Endothelial cell of umbilical vein (primary cell): ENCODE results near the gene ZNF205. TPM values are rescaled to one million over a fixed set of nuclear protein-coding genes. Genes with fewer than 3 reads are reported as not detected.
"Not testable (repeated sequence)": the region's sequence is repeated elsewhere in the genome, so short reads cannot be mapped to it uniquely, and the experiment has no call there.

Experiments
- BruUV-seq: library from RNA; stranded (reverse); fragments of 400-500 nt; replicated peaks from 2 replicates; lab custom pipeline; 2021; lab: Mats Ljungman, UMichigan
- CTCF ChIA-PET: fragments of 300-600, 350-600 bp; sonication (Branson Sonifier 250); formaldehyde crosslinking; loops from one replicate; lab custom pipeline; 2021; ENCODE audit warnings: antibody characterized with exemption, inconsistent platforms; lab: Charles Lee
- POLR2A ChIA-PET: fragments of 300-600, 350-600 bp; sonication (Branson Sonifier 250); formaldehyde crosslinking; loops from one replicate; lab custom pipeline; 2021; ENCODE audit warnings: antibody characterized with exemption, inconsistent platforms; lab: Charles Lee
- DNase-seq: peaks from one replicate; pipeline ENCODE4 v3.0.0-alpha.2; 2011; ENCODE audit warnings: low read depth, low spot score
- FAIRE-seq: peaks from 2 replicates; lab custom pipeline; 2011; peaks lifted over from hg19 to GRCh38; lab: Jason Lieb, UNC
- H2AFZ ChIP-seq: 2 replicates; pipeline ENCODE4 v1.6.0; 2012; ENCODE audit warnings: low read depth, low read length, control low read depth, inconsistent platforms
- H3K27ac ChIP-seq: 2 replicates; pipeline ENCODE4 v1.5.1; 2011; ENCODE audit warnings: low read depth, mild to moderate bottlenecking, control low read depth, low read length, moderate library complexity; ENCODE audit not compliant: insufficient read depth
- H3K27me3 ChIP-seq, 2 experiments: 2 replicates each; pipeline versions ENCODE4 v1.6.0 to v1.6.1; 2011; ENCODE audit warnings: low read length in 2 of 2, mixed read lengths in 1 of 2; ENCODE audit not compliant: control insufficient read depth in 2 of 2, insufficient read depth in 2 of 2
- H3K36me3 ChIP-seq, 2 experiments: 2 replicates in 1 of 2; 3 replicates in 1 of 2; pipeline ENCODE4 v1.5.1; 2011; ENCODE audit warnings: low read length in 2 of 2, mild to moderate bottlenecking in 1 of 2, moderate library complexity in 1 of 2; ENCODE audit not compliant: control insufficient read depth in 2 of 2, insufficient read depth in 2 of 2; ENCODE audit errors: extremely low read depth in 1 of 2
- H3K4me1 ChIP-seq: 3 replicates; pipeline ENCODE4 v1.5.1; 2011; ENCODE audit warnings: mild to moderate bottlenecking, low read length; ENCODE audit not compliant: control insufficient read depth, insufficient read depth; ENCODE audit errors: extremely low read depth
- H3K4me2 ChIP-seq: 2 replicates; pipeline ENCODE4 v1.6.1; 2011; ENCODE audit warnings: low read length, control low read depth, mixed read lengths; ENCODE audit not compliant: insufficient read depth
- H3K4me3 ChIP-seq, 3 experiments: fragments of 200-600 bp in 1 of 3; sonication (generic), shearing (Covaris generic) in 1 of 3; replicated peaks in 1 of 3; 2 replicates each; pipeline ENCODE4 v1.5.1; 2011 to 2016; ENCODE audit warnings: control low read depth in 3 of 3, low read length in 3 of 3, mild to moderate bottlenecking in 2 of 3, inconsistent platforms in 1 of 3, low read depth in 1 of 3, moderate library complexity in 1 of 3; ENCODE audit not compliant: insufficient read depth in 1 of 3
- H3K79me2 ChIP-seq: 2 replicates; pipeline ENCODE4 v1.6.0; 2012; ENCODE audit warnings: low read length, inconsistent platforms; ENCODE audit not compliant: control insufficient read depth, insufficient read depth
- H3K9ac ChIP-seq: replicated peaks from 2 replicates; pipeline ENCODE3; 2011; ENCODE audit warnings: low read length, control low read depth; ENCODE audit not compliant: insufficient read depth; ENCODE audit errors: extremely low read depth
- H3K9me1 ChIP-seq: replicated peaks from 3 replicates; pipeline ENCODE4 v1.6.0; 2011; ENCODE audit warnings: mild to moderate bottlenecking, low read length; ENCODE audit not compliant: control insufficient read depth, insufficient read depth; ENCODE audit errors: extremely low read depth
- H3K9me3 ChIP-seq: replicated peaks from 2 replicates; pipeline ENCODE4 v1.5.1; 2012; ENCODE audit warnings: low read length, inconsistent platforms; ENCODE audit not compliant: control insufficient read depth, insufficient read depth
- H4K20me1 ChIP-seq: replicated peaks from 2 replicates; pipeline ENCODE3; 2011; ENCODE audit warnings: mild to moderate bottlenecking, low read length; ENCODE audit not compliant: control insufficient read depth, insufficient read depth; ENCODE audit errors: extremely low read depth
- CTCF ChIP-seq, 2 donors: IDR thresholded peaks; 1 replicate in 1 of 2; 2 replicates in 1 of 2; pipeline ENCODE4 v1.5.1; 2011; ENCODE audit warnings: low read length in 2 of 2, mild to moderate bottlenecking in 2 of 2, moderate library complexity in 2 of 2, control low read depth in 1 of 2, inconsistent platforms in 1 of 2, low read depth in 1 of 2; ENCODE audit not compliant: insufficient read depth in 1 of 2; ENCODE audit errors: extremely low read depth in 1 of 2
- EZH2 ChIP-seq: IDR thresholded peaks from 2 replicates; pipeline ENCODE4 v1.6.1; 2012; ENCODE audit warnings: borderline replicate concordance, low read depth, mild to moderate bottlenecking, moderate library complexity, low read length, inconsistent platforms; ENCODE audit not compliant: severe bottlenecking
- FOS ChIP-seq: IDR thresholded peaks from 2 replicates; pipeline ENCODE4 v1.6.1; 2011; ENCODE audit warnings: mild to moderate bottlenecking, low read length, moderate library complexity, borderline replicate concordance; ENCODE audit not compliant: insufficient read depth
- GATA2 ChIP-seq: IDR thresholded peaks from 2 replicates; pipeline ENCODE4 v1.7.0; 2011; ENCODE audit warnings: low read depth, mild to moderate bottlenecking, moderate library complexity, mixed read lengths, low read length; ENCODE audit not compliant: insufficient read length, insufficient read depth
- JUN ChIP-seq: IDR thresholded peaks from 2 replicates; pipeline ENCODE4 v1.6.1; 2011; ENCODE audit warnings: borderline replicate concordance, low read depth; ENCODE audit not compliant: insufficient read length, insufficient read depth
- MAX ChIP-seq: IDR thresholded peaks from 2 replicates; pipeline ENCODE4 v1.6.1; 2011; ENCODE audit not compliant: insufficient read depth, insufficient read length
- MYC ChIP-seq: IDR thresholded peaks from one replicate; pipeline ENCODE4 v1.6.1; 2011; ENCODE audit warnings: mild to moderate bottlenecking, low read depth, low read length
- POLR2A ChIP-seq: IDR thresholded peaks from 2 replicates; pipeline ENCODE4 v1.6.1; 2012; ENCODE audit warnings: low read depth, mild to moderate bottlenecking, control low read depth, low read length
- POLR2AphosphoS5 ChIP-seq: IDR thresholded peaks from 2 replicates; pipeline ENCODE4 v1.6.1; 2012; ENCODE audit warnings: low read depth, mild to moderate bottlenecking, control low read depth, low read length, moderate library complexity; ENCODE audit not compliant: insufficient read depth
- dilution Hi-C: fragments of 300-500 bp; cut with MboI; formaldehyde crosslinking; loops from one replicate; pipeline ENCODE4 v1.15.0; 2019; ENCODE audit warnings: low sequenced_read_pairs; ENCODE audit not compliant: extremely low pct_ligation_motif_present
- intact Hi-C: fragments of 100-400 bp; cut with micrococcal nuclease; formaldehyde crosslinking; loops from one replicate; pipeline ENCODE4 v1.10.0; 2022
- polyA plus RNA-seq, 4 experiments: library from polyadenylated mRNA; depleted of rRNA in 3 of 4; stranded (reverse) in 3 of 4; unstranded in 1 of 4; fragments of >200 nt; gene quantifications; 2 replicates each; pipeline versions ENCODE4 v1.2.1 to v1.2.3, GENCODE V29; 2011 to 2012; ENCODE audit warnings: missing spikeins in 1 of 4
- total RNA-seq: library from RNA; stranded (reverse); gene quantifications from 2 replicates; pipeline ENCODE4 v1.2.3, GENCODE V29; 2021

The ZNF205 gene
- total and polyA plus RNA-seq, 2 donors (not counting 3 experiments of a cell fraction or from before 2014, with no cell fraction given): 18.5 to 19.0 TPM

DNA sequence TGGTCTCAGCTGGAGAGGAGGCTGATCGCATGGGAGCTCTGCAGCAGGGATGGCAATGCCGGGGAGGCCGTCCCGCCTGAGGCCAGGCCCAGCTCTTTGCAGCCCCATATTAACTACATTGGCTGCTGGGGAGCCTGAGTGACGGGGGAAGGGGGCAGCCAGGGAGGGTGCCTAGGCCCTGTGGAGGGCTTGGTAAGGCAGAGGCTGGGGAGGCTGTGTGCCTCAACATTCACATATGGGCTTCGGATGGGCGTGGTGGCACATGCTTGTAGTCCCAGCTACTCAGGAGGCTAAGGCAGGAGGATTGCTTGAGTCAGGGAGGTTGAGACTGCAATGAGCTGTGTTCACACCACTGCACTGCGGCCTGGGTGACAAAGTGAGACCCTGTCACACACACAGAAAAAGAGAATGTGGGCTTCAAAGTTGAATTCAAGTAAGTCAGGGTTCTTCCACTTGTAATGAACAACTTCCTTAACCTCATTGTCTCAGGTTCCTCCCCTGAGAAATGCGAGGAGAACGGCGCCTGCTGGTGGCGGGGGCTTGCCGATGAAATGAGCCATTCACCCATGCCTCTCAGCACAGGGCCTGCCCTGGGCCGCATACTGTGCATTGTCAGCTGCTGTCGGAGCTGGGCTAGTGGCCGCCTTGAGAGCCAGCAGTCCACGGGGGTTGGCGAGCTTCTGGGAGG is 39.7 kb upstream of the ZNF205 start:
- intact Hi-C loops, H3K9ac ChIP-seq, H3K36me3 ChIP-seq, H3K4me3 ChIP-seq, H4K20me1 ChIP-seq, BruUV-seq, DNase-seq, H3K4me1 ChIP-seq, H3K79me2 ChIP-seq, dilution Hi-C loops, H3K27ac ChIP-seq, FAIRE-seq, H3K9me1 ChIP-seq, H2AFZ ChIP-seq, H3K9me3 ChIP-seq, H3K27me3 ChIP-seq, POLR2A ChIA-PET, H3K4me2 ChIP-seq, CTCF ChIA-PET: not testable (repeated sequence)

GRCh38 chr16:3073448-3073847 is 38.9 kb upstream of the ZNF205 start:
- no peaks in the 10 kb centered on the region for H4K20me1 ChIP-seq
- no peaks in the 10 kb centered on the region for H3K4me1 ChIP-seq
- H3K4me3 ChIP-seq: no peak overlapping the region
- H3K4me2 ChIP-seq: no peak overlapping the region
- no peaks in the 10 kb centered on the region for H3K9me1 ChIP-seq
- H3K27me3 ChIP-seq: peaks cover 0 to 2% of the 10 kb centered on the region in 2 experiments
- H3K27ac ChIP-seq: no peak overlapping the region
- no TSS peak for BruUV-seq
- no peak overlapping the region for H2AFZ ChIP-seq
- no peak overlapping the region for H3K9ac ChIP-seq
- dilution Hi-C loops (no loop called here), intact Hi-C loops (no loop called here)
- CTCF ChIA-PET: no interaction called here
- H3K36me3 ChIP-seq: peaks cover 0 to 4% of the 10 kb centered on the region in 2 experiments
- POLR2A ChIA-PET: no interaction called here
- no peaks in the 10 kb centered on the region for H3K79me2 ChIP-seq
- TF ChIP-seq FOS (no peak), EZH2 (no peak), JUN (no peak), POLR2AphosphoS5 (no peak), POLR2A (no peak), CTCF (IDR thresholded peaks at IDR 0.05; ENCODE audit: extremely low read depth in 1 of 2, insufficient read depth in 1 of 2, low read depth in 1 of 2, low read length in 2 of 2) (no peak), MAX (no peak), GATA2 (no peak), MYC (no peak)
- H3K9me3 ChIP-seq: no peaks in the 10 kb centered on the region
- FAIRE-seq: no peak
- DNase-seq: no peak
